GM21447 (cell line): Measurements from ENCODE around the gene DPEP2.
"Not testable (repeated sequence)": the region's sequence is repeated elsewhere in the genome, so short reads cannot be mapped to it uniquely, and the experiment has no call there.

Source experiments
- ATAC-seq: cut with Tn5 transposase; IDR thresholded peaks from one replicate; pipeline ENCODE4 v1.9.1; 2021; ENCODE audit not compliant: unreplicated experiment

DPEP2 gene

DNA sequence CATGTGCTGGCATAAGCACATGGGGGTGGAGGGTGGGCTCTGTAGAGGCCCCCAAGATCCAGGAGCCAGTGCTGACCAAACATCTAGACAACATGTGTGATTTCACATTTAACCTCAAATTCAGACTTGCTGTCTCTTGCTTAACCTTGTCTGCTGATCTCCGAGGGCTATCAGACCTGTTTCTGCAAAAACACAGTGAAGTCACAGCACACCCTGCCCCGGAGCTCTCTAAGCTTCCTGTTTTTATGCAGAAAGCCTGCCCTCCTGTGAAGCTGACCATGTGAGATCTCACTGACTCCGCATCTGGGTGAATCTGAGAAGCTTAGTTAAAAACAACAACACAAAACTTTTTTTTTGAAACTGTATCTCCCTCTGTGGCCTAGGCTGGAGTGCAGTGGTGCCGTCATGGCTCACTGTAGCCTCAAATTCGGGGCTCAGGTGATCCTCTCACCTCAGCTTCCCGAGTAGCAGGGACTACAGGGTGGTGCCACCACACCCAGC, 6.6 kb upstream of the DPEP2 start:
- no peak for ATAC-seq

DNA sequence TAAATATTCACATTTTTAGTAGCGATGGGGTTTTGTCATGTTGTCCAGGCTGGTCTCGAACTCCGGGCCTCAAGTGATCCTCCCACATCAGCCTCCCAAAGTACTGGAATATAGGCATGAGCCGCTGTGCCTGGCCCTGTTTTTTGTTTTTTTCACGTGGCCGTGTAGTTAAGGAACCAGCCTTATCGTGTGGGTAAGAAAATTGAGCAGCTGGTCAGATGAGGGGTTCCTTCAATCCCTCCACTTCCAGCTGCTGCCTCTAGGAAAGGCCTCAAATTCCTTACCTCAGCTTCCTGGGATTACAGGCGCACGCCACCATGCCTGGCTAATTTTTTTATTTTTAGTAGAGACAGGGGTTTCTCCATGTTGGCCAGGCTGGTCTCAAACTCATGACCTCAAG, 5.9 kb upstream of the DPEP2 start:
- ATAC-seq, result no peak

GRCh38 chr16:68003031-68003430, 3.7 kb upstream of the DPEP2 start:
- ATAC-seq, result no peak

DNA sequence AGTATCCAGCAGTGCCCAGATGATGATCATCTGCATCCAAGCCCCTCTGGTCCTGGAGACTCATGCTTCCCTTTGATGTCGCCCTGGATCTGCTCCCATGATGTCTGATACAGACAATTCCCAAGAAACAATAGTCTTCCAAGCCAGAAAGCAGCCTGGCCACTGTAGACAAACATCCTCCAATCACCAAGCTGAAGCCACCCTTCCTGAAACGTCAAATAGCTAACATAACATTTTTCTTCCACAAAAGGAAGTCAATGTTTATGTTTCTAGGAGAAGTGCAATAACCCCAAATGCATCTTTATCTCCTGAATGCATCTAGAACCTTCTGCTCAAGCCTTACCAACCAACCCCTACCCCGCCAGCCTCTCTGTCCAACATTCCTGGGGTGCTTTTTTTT, 1.2 kb upstream of the DPEP2 start:
- no peak for ATAC-seq

DNA sequence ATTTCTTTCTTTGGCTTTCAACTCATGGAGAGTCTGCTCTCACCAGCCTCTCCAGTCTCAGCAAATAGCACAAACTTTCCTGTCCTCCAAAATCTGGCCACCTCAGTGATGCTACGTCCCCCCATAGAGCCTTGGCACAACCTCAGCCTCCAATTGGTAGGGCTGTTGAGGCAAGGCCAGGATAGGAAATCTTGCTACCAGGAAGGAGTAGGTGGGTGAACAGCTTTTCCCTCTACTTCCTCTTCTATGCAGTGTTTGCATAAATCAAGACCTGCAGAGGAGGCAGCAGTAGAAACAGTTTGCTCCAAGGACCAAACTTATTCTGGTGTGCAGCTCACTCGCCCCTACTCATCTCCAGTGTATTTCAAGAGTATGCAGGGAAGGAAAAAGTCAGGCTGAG, 701 bp upstream of the DPEP2 start:
- ATAC-seq, result no peak

DNA sequence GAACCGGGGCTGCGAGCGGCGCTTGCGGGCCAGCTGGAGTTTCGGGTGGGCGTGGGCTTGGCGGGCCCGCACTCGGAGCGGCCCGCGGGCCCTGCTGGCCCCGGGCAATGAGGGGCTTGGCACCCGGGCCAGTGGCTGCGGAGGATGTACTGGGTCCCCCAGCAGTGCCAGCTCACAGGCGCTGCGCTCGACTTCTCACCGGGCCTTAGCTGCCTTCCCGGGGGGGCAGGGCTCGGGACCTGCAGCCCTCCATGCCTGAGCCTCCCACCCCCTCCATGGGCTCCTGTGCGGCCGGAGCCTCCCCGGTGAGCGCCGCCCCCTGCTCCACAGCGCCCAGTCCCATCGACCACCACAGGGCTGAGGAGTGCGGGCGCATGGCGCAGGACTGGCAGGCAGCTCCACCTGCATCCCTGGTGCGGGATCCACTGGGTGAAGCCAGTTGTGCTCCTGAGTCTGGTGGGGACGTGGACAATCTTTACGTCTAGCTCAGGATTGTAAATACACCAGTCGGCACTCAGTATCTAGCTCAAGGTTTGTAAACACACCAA, 979 bp downstream of the DPEP2 start:
- not testable (repeated sequence) for ATAC-seq

DNA sequence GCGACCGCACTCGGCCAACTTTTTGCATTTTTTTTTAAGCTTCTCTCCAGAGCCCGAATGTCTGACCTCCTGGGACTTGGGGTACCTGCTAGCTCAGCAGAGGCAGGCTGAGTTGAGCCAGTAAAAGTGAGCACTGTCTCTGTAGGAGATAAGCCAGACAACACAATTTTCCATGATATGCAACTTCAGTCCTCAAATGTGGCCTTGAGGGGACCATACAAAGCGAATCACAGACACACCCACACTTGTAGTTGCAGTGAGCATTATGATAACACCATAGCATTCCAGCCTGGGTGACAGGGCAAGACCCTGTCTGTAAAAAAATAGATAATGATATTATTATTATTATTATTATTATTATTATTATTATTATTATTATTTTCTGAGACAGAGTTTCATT, 2.6 kb downstream of the DPEP2 start:
- ATAC-seq, result no peak

DNA sequence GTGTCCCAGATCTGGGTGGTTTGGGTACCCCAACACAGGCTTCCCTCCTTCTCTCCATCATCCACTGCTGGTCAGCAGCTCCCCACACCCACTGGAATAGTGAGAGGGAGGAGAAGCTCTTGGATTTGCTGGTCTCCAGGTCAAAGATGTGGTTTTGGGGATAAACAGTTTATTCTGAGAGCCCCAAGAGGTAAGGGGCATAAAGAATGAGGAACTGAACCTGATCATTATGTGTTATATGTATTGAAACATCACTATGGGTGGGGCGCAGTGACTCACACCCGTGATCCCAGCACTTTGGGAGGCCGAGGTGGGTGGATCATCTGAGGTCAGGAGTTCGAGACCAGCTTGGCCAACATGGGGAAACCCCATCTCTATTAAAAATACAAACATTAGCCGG, 3.9 kb downstream of the DPEP2 start:
- no peak for ATAC-seq

GRCh38 chr16:67994040-67994408, 5.3 kb downstream of the DPEP2 start:
- ATAC-seq, result not testable (repeated sequence)

- ATAC-seq, result peak; percentile 46
These were observed 5.9 kb downstream of the DPEP2 start for GRCh38 chr16:67993207-67994039.

GRCh38 chr16:67992661-67993206, 6.5 kb downstream of the DPEP2 start:
- no peak for ATAC-seq

DNA sequence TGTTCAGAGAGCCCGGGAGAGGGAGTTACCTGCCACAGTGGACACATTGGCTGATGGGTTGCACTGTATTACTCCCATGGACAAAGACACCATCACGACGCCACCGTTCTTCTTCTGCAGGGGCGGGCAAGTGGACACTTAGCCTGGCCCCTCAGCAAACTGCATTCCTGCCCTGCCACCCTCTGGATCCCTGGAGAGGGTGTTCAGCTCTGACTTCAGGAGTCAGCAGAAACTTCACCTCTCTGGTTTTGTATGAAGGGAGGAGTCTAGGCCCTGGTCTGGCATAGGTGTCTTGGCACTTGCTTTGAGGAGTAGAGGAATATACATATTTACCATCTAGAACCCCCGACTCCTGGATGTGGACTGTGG, 9.3 kb downstream of the DPEP2 start:
- no peak for ATAC-seq

DNA sequence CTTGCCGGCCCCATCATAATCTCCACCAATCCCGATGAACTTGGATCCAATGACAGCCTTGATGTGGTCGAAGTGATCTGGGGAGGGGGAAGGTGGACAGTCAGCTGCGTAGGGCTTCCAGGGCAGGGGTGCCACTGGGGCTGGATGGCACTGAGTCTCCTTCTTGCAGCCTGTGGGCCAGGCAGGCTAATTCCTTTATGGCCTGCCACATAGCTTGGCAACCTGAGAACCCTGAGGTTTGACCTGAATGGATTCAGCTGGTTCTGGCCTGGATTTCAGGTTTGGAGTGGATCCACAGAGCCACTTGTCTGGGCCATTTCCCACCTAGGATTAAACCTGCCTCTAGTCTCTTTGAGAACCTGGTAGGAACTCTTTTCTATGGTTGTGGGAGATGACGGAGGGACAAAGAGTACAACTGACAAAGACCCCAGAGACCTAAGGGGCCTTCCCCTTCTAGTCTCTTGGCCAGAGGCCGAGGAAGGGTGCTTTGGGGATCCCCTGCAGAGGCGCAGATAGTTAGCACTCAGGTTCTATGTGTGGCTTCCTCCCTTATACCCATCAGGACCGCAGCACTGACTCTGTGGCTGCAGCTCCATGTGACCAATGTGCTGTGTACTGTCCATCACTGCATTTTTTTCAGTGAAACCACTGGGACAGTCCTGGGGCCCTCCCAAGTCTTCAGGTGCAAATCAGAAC, 9.8 kb downstream of the DPEP2 start:
- ATAC-seq, result no peak

DNA sequence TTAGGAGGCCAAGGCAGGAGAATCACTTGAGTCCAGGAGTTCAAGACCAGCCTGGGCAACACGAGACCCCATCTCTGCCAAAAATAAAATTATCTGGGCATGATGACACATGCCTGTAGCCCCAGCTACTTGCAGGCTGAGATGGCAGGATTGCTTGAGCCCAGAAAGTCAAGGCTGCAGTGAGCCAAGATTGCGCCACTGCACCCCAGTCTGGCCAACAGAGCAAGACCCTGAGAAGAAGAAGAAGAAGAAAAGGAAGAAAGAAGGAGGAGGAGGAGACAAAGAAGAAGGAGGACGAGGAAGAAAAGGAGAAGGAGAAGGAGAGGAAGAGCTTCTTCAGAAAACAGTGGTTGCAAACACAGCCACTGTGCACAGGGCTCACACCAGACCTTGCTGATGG, 10.6 kb downstream of the DPEP2 start:
- ATAC-seq, result no peak

GRCh38 chr16:67987460-67988160, 11.7 kb downstream of the DPEP2 start:
- ATAC-seq, result no peak

GRCh38 chr16:67986949-67987348, 12.3 kb downstream of the DPEP2 start:
- ATAC-seq, result no peak

DNA sequence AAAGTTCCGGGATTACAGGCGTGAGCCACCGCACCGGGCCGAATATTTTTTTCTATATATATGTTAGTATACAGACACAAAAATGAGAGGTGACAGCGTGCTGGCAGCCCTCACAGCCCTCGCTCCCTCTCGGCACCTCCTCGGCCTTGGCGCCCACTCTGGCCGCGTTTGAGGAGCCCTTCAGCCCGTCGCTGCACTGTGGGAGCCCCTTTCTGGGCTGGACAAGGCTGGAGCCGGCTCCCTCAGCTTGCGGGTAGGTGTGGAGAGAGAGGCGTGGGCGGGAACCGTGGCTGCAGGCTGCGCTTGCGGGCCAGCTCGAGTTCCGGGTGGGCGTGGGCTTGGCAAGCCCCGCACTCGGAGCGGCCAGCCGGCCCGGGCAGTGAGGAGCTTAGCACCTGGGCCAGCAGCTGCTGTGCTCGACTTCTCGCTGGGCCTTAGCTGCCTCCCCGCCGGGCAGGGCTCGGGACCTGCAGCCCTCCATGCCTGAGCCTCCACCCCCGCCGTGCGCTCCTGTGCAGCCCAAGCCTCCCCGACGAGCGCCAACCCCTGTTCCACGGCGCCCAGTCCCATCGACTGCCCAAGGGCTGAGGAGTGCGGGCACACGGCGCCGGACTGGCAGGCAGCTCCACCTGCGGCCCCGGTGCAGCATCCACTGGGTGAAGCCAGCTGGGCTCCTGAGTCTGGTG, 17.1 kb downstream of the DPEP2 start:
- ATAC-seq, result no peak

DNA sequence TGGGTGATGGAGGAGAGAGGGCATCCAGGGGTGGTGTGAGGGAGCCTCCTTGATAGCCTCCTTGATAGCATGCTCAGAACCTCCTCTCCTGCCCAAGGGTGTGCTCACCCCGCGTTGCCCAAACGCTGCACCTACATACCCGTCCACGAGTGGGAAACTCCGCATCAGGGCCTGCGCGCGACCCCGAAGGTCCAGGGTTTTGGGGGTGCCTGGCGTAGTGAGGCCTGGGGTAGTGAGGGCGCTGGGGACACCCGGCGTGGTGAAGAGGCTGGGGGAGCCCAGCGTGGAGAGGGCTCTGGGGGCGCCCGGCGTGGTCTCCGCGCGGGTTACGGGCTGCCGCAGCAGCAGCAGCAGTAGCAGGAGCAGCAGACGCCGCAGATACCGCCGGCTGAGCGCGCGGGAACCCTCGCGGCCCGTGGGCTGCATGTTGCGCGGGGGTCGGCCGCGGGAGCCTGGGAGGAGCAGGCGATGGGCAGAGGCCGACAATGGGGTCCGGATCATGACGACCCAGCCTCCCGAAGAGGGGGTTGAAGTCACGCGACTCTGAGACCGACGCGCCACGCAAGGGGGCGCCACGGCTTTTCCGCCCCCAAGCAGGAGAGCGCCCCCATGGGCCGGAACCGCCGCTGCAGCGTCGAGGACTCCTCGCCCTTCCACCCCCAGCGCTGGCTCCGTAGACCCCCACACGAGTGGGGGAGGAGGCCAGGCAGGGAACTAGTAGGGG, 19.2 kb downstream of the DPEP2 start, which contains the start of gene DPEP3:
TSS of gene DPEP3 (minus strand) at position 545 of the 724 bp plus-strand sequence. CDS start at position 426, 119 bp downstream.
- no peak for ATAC-seq

DNA sequence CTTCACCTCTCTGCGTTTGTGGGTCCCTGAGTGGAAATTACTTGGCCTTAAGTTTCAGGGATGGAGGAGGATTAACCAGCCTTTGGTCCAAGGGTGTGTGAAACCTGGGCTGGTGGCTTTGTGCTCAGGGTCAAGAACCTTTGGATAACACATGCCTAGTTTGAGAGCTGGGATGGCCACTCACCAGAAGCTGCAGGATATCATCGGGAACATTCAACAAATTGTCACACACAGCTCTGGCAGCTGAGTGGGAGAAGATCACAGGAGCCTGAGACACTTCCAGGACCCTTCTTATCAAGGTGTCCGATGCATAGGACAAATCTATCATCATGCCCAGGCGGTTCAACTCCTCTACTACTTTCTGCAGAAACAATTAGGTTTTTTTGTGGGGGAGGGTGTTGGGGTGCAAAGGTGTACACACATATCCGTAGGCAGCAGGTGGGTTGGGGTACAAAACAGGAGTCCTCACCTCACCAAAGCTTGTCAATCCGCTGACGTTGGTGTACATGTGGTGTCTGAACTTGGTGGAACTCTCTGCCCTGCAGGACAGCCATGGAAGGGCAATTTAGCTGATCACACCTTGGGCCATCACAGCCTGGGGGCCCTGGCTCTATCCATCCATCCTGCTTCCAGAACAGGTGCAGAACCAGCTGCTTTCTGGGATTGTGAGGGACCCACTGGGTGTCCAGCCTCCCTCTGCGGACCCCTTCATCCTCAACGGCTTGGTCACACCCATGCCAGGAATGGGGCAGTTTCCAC, 21.6 kb downstream of the DPEP2 start:
- ATAC-seq, result no peak
